Heart right ventricle (tissue), 16 donors: ENCODE measurements around the gene SLC25A34. TPM values are rescaled to one million over a fixed set of nuclear protein-coding genes. Genes with fewer than 3 reads are reported as not detected.

Experiments used
- ATAC-seq, 8 donors: fragments of 200-7000 bp; cut with Tn5 transposase; one replicate each; pipeline ENCODE4 v1.9.1; 2020; ENCODE audit warnings: mild to moderate bottlenecking in 8 of 8, moderate library complexity in 8 of 8, moderate number of reproducible peaks in 1 of 8
- DNase-seq, 2 donors: peaks; one replicate each; pipeline ENCODE4 v3.0.0-alpha.2; 2020
- H3K27ac ChIP-seq, 10 donors: fragments of 200-600 bp; sonication (generic) in 2 of 10; one replicate each; pipeline versions ENCODE4 v1.5.0 to v1.8.0; 2020 to 2022; ENCODE audit warnings: mild to moderate bottlenecking in 3 of 10
- H3K27me3 ChIP-seq, 7 donors: fragments of 200-600 bp; one replicate each; pipeline ENCODE4 v1.8.0; 2021 to 2022; ENCODE audit warnings: mild to moderate bottlenecking in 2 of 7
- H3K36me3 ChIP-seq, 9 donors: fragments of 200-600 bp; sonication (generic) in 1 of 9; one replicate each; pipeline versions ENCODE4 v1.5.0 to v1.8.0; 2020 to 2022; ENCODE audit warnings: mild to moderate bottlenecking in 2 of 9
- H3K4me1 ChIP-seq, 9 donors: fragments of 200-600 bp; sonication (generic) in 1 of 9; one replicate each; pipeline versions ENCODE4 v1.5.0 to v1.8.0; 2020 to 2022; ENCODE audit warnings: mild to moderate bottlenecking in 4 of 9
- H3K4me3 ChIP-seq, 10 donors: fragments of 200-600 bp; sonication (generic) in 2 of 10; one replicate each; pipeline versions ENCODE4 v1.5.0 to v1.8.0; 2020 to 2022; ENCODE audit warnings: mild to moderate bottlenecking in 7 of 10, moderate library complexity in 2 of 10
- H3K9me3 ChIP-seq, 11 donors: fragments of 200-600 bp in 10 of 11; sonication (generic) in 2 of 11; one replicate each; pipeline versions ENCODE4 v1.5.0 to v1.8.0; 2013 to 2022; ENCODE audit warnings: mild to moderate bottlenecking in 2 of 11, control low read depth in 1 of 11, moderate library complexity in 1 of 11
- CTCF ChIP-seq, 9 donors: fragments of 200-600 bp; sonication (generic) in 2 of 9; IDR thresholded peaks; one replicate each; pipeline versions ENCODE4 v1.5.0 to v1.8.0; 2021 to 2022; ENCODE audit warnings: antibody characterized with exemption in 9 of 9, mild to moderate bottlenecking in 5 of 9, moderate library complexity in 1 of 9
- WGBS, 2 donors: extraction: QIAGEN DNeasy Blood & Tissue Kit; methylation state at CpG; one replicate each; pipeline ENCODE4 v1.1.7; 2013; ENCODE audit warnings: inconsistent platforms in 1 of 2; 5-methylcytosine and 5-hydroxymethylcytosine counted together
- intact Hi-C, 10 donors: fragments of 100-400 bp; cut with DNase I; formaldehyde crosslinking; loops; one replicate each; pipeline versions ENCODE4 v1.11.1 to v1.14.2; 2022
- polyA plus RNA-seq, 2 donors: library from polyadenylated mRNA; stranded (reverse); fragments of 200-250 nt; gene quantifications; one replicate each; pipeline ENCODE4 v1.2.3, GENCODE V29; 2013
- total RNA-seq, 10 donors: library from RNA; stranded (reverse); fragmentation: NEBNext Ultra II Directional in 3 of 10; extraction: Animal tissue kit (Norgen Biotek cat#: 25700) in 3 of 10; gene quantifications; one replicate each; pipeline versions ENCODE4 v1.2.1 to v1.2.4, GENCODE V29; 2021 to 2023
- donor health status: Arrhythmogenic right ventricular cardiomyopathy.
- donor health status: ischemic (EF 13 %, LVEDD 7.1; RV severe dilation, severe dysfunction).
- donor health status: healthy with polysubstance abuse.
- donor health status: DM: no; HTN: yes; CAD: no.
- donor health status: DM: no; HTN: no; CAD: no.
- donor health status: ischemic (EF 25% LVEDD 6.9; RV normal size, moderate dysfunction).
- donor health status: ischemic (EF 25% LVEDD 5.7; RV mildly dilated, moderate dysfunction).
- donor health status: healthy.
- donor health status: DM: yes; HTN: yes; CAD: no.
- donor health status: Ischemic cardiomyopathy.
- donor health status: ischemic (EF 35%, LVEDD 5.7; RV mildly dilated, moderate dysfunction).
- donor health status: nonischemic (EF 11% LVEDD 7.7; RV severe dilation, severe dysfunction).
- donor health status: DM: yes; HTN: yes; CAD: no.
- donor health status: PGD.
- donor health status: ischemic (EF 29% LVEDD 5.4; RV normal size, mild dysfunction).
- donor health status: nonischemic (EF 23%, LVEDD 6.1; RV moderate dilation, normal function).

SLC25A34 gene
- total and polyA plus RNA-seq, 12 donors, result 1.1 to 44.9 (median 13.6) TPM

GRCh38 chr1:15742339-15742801 lies 6.3 kb downstream of the SLC25A34 start, which contains the start of gene TMEM82:
Gene TMEM82 (plus strand): TSS chr1:15742499. CDS start chr1:15742560, 61 bp downstream.
- 40 to 41% methylated on average over 13 to 14 of the region's 14 CpGs for WGBS, 2 donors
- H3K4me3 ChIP-seq, result no peak within 1 kb of the TSS
- no peaks in the 10 kb centered on the region for H3K9me3 ChIP-seq
- no peak within 1 kb of the TSS for H3K27ac ChIP-seq
- no peak for DNase-seq
- ATAC-seq, result peak in 1 of 8 donors; percentile 1
- intact Hi-C loops, result loop anchor here in 7 of 10 donors (5.0 to 10.0 kb wide), 3 partner anchors 80 to 148 kb away; no protein-coding TSS in a partner anchor
- peaks cover 0 to 6% (median 0%) of the 10 kb centered on the region in 9 donors for H3K36me3 ChIP-seq
- H3K4me1 ChIP-seq, result peaks cover 0 to 19% (median 4%) of the 10 kb centered on the region in 9 donors
- H3K27me3 ChIP-seq, result no peaks in the 10 kb centered on the region
- TF ChIP-seq CTCF (IDR thresholded peaks at IDR 0.05), result no peak

- WGBS, 2 donors, result 78 to 88% methylated on average over 28 to 30 of the region's 30 CpGs
- intact Hi-C loops, result loop anchor here in 7 of 10 donors (5.0 to 10.0 kb wide), 3 partner anchors 82 to 149 kb away; no protein-coding TSS in a partner anchor
- H3K4me1 ChIP-seq, result peaks cover 0 to 10% (median 2%) of the 10 kb centered on the region in 9 donors
- DNase-seq (no peak), ATAC-seq (no peak)
- no peaks in the 10 kb centered on the region for H3K27me3 ChIP-seq
- no peaks in the 10 kb centered on the region for H3K9me3 ChIP-seq
- H3K4me3 ChIP-seq, result no peak overlapping the region
- no peak for TF ChIP-seq CTCF (IDR thresholded peaks at IDR 0.05)
- H3K36me3 ChIP-seq, result peaks cover 0 to 5% (median 0%) of the 10 kb centered on the region in 9 donors
- no peak overlapping the region for H3K27ac ChIP-seq
These were observed 8.1 kb downstream of the SLC25A34 start for GRCh38 chr1:15744122-15744679.

- no peak overlapping the region for H3K4me3 ChIP-seq
- H3K4me1 ChIP-seq, result peaks cover 0 to 16% (median 9%) of the 10 kb centered on the region in 9 donors
- H3K27ac ChIP-seq, result no peak overlapping the region
- intact Hi-C loops, result loop anchor here in 4 of 10 donors (10.0 kb wide), 1 partner anchor 153 kb away; no protein-coding TSS in a partner anchor
- no peaks in the 10 kb centered on the region for H3K9me3 ChIP-seq
- no peaks in the 10 kb centered on the region for H3K36me3 ChIP-seq
- no peaks in the 10 kb centered on the region for H3K27me3 ChIP-seq
- ATAC-seq (no peak), DNase-seq (no peak)
- 56 to 62% methylated on average over 8 of the region's 8 CpGs for WGBS, 2 donors
- TF ChIP-seq CTCF (IDR thresholded peaks at IDR 0.05), result no peak
These were observed 11.3 kb downstream of the SLC25A34 start for GRCh38 chr1:15747378-15747777.

GRCh38 chr1:15748264-15748663 lies 12.2 kb downstream of the SLC25A34 start:
- peak in 1 of 8 donors; percentile 12 for ATAC-seq
- no peak overlapping the region for H3K4me3 ChIP-seq

More at GRCh38 chr1:15748264-15748663, 12.2 kb downstream of the SLC25A34 start:
- Histone ChIP-seq H3K4me1 (peaks cover 0 to 16% (median 9%) of the 10 kb centered on the region in 9 donors), H3K27me3 (no peaks in the 10 kb centered on the region), H3K36me3 (no peaks in the 10 kb centered on the region), H3K27ac (no peak overlapping the region), H3K9me3 (no peaks in the 10 kb centered on the region)
- no peak for TF ChIP-seq CTCF (IDR thresholded peaks at IDR 0.05)
- no peak for DNase-seq
- 95 to 100% methylated on average over 5 of the region's 5 CpGs for WGBS, 2 donors
- intact Hi-C loops, result loop anchor here in 4 of 10 donors (10.0 kb wide), 1 partner anchor 153 kb away; no protein-coding TSS in a partner anchor
